Stimulated activated effector memory CD8-positive, alpha-beta T cell treated with anti-CD3 and anti-CD28 coated beads, Interleukin-12 subunit alpha, Interleukin-12 subunit beta, amount 100 ng/mL, for 72 hours (primary cell): ENCODE data around the gene NDUFA1.
A peak's percentile ranks its signal among the peaks of the same experiment; 100 is the strongest.
"Not testable (repeated sequence)": the region's sequence is repeated elsewhere in the genome, so short reads cannot be mapped to it uniquely, and the experiment has no call there.

Experiments used
- ATAC-seq: fragments of 150-1000 bp; cut with Tn5 transposase; 2 replicates; pipeline ENCODE4 v1.10.0; 2021
- DNase-seq, 2 donors: peaks; one replicate each; pipeline ENCODE4 v3.0.0; 2021 to 2022; ENCODE audit warnings: low spot score in 2 of 2
- H3K27ac Mint-ChIP-seq: one replicate; pipeline ENCODE4 v1.8.0; 2022; ENCODE audit warnings: mild to moderate bottlenecking, mixed read lengths
- H3K36me3 Mint-ChIP-seq: one replicate; pipeline ENCODE4 v1.8.0; 2022; ENCODE audit warnings: mild to moderate bottlenecking, mixed read lengths
- H3K4me1 Mint-ChIP-seq: one replicate; pipeline ENCODE4 v1.8.0; 2022; ENCODE audit warnings: mixed read lengths
- H3K4me3 Mint-ChIP-seq: one replicate; pipeline ENCODE4 v1.8.0; 2022; ENCODE audit warnings: mild to moderate bottlenecking, mixed read lengths
- H3K9me3 Mint-ChIP-seq: one replicate; pipeline ENCODE4 v1.8.0; 2022; ENCODE audit warnings: mixed read lengths

The NDUFA1 gene

GRCh38 chrX:119871599-119872395, at the start of gene NDUFA1, which contains the start of gene RNF113A:
Gene NDUFA1, plus strand, starts transcription at chrX:119871832. Its CDS starts 80 bp downstream, at chrX:119871912.
Gene RNF113A, minus strand, starts transcription at chrX:119871733. Its CDS starts 120 bp downstream, at chrX:119871613.
- DNase-seq, result peak; percentile 56 to 87
- H3K9me3 Mint-ChIP-seq, result no peaks in the 10 kb centered on the region
- peak; percentile 97 for ATAC-seq
- H3K27ac Mint-ChIP-seq, result peak within 1 kb of the TSS; percentile 99
- peak within 1 kb of the TSS; percentile 98 for H3K4me3 Mint-ChIP-seq
- H3K4me1 Mint-ChIP-seq, result peaks cover 6% of the 10 kb centered on the region
- H3K36me3 Mint-ChIP-seq, result peaks cover 60% of the 10 kb centered on the region

GRCh38 chrX:119824221-119824620, 47.4 kb upstream of the NDUFA1 start:
- H3K27ac Mint-ChIP-seq, H3K9me3 Mint-ChIP-seq, DNase-seq, ATAC-seq, H3K4me1 Mint-ChIP-seq, H3K4me3 Mint-ChIP-seq: not testable (repeated sequence)
- peaks cover 10% of the 10 kb centered on the region for H3K36me3 Mint-ChIP-seq

- no peak overlapping the region for H3K27ac Mint-ChIP-seq
- no peaks in the 10 kb centered on the region for H3K9me3 Mint-ChIP-seq
- H3K4me1 Mint-ChIP-seq, result no peaks in the 10 kb centered on the region
- ATAC-seq (peak; percentile 83), DNase-seq (no peak)
- peaks cover 31% of the 10 kb centered on the region for H3K36me3 Mint-ChIP-seq
- no peak overlapping the region for H3K4me3 Mint-ChIP-seq
Measured at GRCh38 chrX:119826399-119826959, 45.2 kb upstream of the NDUFA1 start.

- DNase-seq (no peak), ATAC-seq (no peak)
- no peaks in the 10 kb centered on the region for H3K4me1 Mint-ChIP-seq
- peaks cover 35% of the 10 kb centered on the region for H3K36me3 Mint-ChIP-seq
- H3K27ac Mint-ChIP-seq, result no peak overlapping the region
- no peak overlapping the region for H3K4me3 Mint-ChIP-seq
- no peaks in the 10 kb centered on the region for H3K9me3 Mint-ChIP-seq
Measured at GRCh38 chrX:119828446-119828845, 43.2 kb upstream of the NDUFA1 start.

DNA sequence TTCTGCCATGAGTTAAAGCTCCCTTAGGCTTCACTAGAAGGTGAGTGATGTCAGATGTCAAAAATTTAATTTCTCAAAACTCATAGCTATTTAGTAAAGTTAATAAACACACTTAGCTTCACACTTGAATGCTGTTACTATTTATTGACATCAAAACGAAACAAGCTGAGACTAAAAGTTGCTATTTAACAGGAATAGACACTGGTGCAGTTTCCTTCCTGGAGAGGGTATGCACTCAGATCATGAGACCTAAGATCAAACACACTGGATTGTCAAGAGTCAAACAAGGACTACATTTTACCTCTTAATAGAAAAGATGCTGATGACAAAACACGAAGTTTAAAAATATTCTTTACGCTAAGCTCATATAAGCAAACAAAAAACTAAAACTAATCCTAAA, 37.7 kb upstream of the NDUFA1 start:
- Mint-ChIP-seq H3K36me3 (peaks cover 79% of the 10 kb centered on the region), H3K4me3 (no peak overlapping the region), H3K4me1 (no peaks in the 10 kb centered on the region), H3K27ac (no peak overlapping the region), H3K9me3 (no peaks in the 10 kb centered on the region)
- no peak for ATAC-seq
- DNase-seq, result no peak

- Mint-ChIP-seq H3K4me3 (peak within 1 kb of the TSS; percentile 98), H3K9me3 (no peaks in the 10 kb centered on the region), H3K36me3 (peaks cover 43% of the 10 kb centered on the region), H3K4me1 (peaks cover 13% of the 10 kb centered on the region), H3K27ac (peak within 1 kb of the TSS; percentile 98)
- peak; percentile 72 to 91 for DNase-seq
- ATAC-seq, result peak; percentile 98
Measured at GRCh38 chrX:119852382-119853353, 19.0 kb upstream of the NDUFA1 start, which contains the start of gene UPF3B. Gene UPF3B, minus strand, starts transcription at chrX:119852963. Its CDS starts 35 bp downstream, at chrX:119852928.

GRCh38 chrX:119853444-119853843, 18.2 kb upstream of the NDUFA1 start:
- Mint-ChIP-seq H3K9me3 (no peaks in the 10 kb centered on the region), H3K4me3 (peak overlapping the region; percentile 98), H3K4me1 (peaks cover 13% of the 10 kb centered on the region), H3K27ac (peak overlapping the region; percentile 98), H3K36me3 (peaks cover 37% of the 10 kb centered on the region)
- no peak for DNase-seq
- ATAC-seq, result no peak

GRCh38 chrX:119870626-119871131, 953 bp upstream of the NDUFA1 start:
- Mint-ChIP-seq H3K36me3 (peaks cover 49% of the 10 kb centered on the region), H3K27ac (peak overlapping the region; percentile 99), H3K4me1 (peaks cover 6% of the 10 kb centered on the region), H3K9me3 (no peaks in the 10 kb centered on the region), H3K4me3 (peak overlapping the region; percentile 98)
- peak; percentile 31 for ATAC-seq
- DNase-seq, result peak in 1 of 2 donors; percentile 53

DNA sequence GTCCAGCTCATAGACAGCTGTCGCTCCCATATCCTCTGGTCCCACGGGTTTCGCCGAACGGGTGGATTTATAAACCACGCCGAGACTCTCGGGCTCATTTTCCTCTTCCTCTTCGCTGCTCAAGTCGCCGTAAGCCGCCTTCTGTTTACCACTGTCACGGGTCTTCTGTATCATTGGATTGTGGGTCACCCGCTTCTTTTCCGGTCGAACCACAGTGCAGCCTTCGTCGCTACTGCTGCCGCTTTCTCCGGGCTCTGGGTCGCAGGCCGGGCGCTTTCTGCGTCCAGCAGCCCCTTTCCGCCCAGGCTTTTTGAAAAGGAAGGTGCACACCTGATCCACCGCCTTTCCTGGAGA, 410 bp upstream of the NDUFA1 start:
- no peaks in the 10 kb centered on the region for H3K9me3 Mint-ChIP-seq
- H3K27ac Mint-ChIP-seq, result peak overlapping the region; percentile 99
- peak overlapping the region; percentile 98 for H3K4me3 Mint-ChIP-seq
- H3K4me1 Mint-ChIP-seq, result peaks cover 6% of the 10 kb centered on the region
- DNase-seq, result no peak
- H3K36me3 Mint-ChIP-seq, result peaks cover 54% of the 10 kb centered on the region
- peak; percentile 70 for ATAC-seq

- H3K4me1 Mint-ChIP-seq, result peaks cover 12% of the 10 kb centered on the region
- H3K9me3 Mint-ChIP-seq, result no peaks in the 10 kb centered on the region
- peaks cover 54% of the 10 kb centered on the region for H3K36me3 Mint-ChIP-seq
- DNase-seq (no peak), ATAC-seq (no peak)
- no peak overlapping the region for H3K27ac Mint-ChIP-seq
- no peak overlapping the region for H3K4me3 Mint-ChIP-seq
Measured at GRCh38 chrX:119878740-119879139, 7.1 kb downstream of the NDUFA1 start.

GRCh38 chrX:119880076-119880475, 8.4 kb downstream of the NDUFA1 start:
- Mint-ChIP-seq H3K4me3 (no peak overlapping the region), H3K4me1 (peaks cover 12% of the 10 kb centered on the region), H3K27ac (peak overlapping the region; percentile 4), H3K36me3 (peaks cover 41% of the 10 kb centered on the region), H3K9me3 (no peaks in the 10 kb centered on the region)
- DNase-seq (no peak), ATAC-seq (no peak)

GRCh38 chrX:119880552-119881437, 9.2 kb downstream of the NDUFA1 start:
- Mint-ChIP-seq H3K27ac (peak overlapping the region; percentile 4), H3K36me3 (peaks cover 35% of the 10 kb centered on the region), H3K4me1 (peaks cover 12% of the 10 kb centered on the region), H3K4me3 (no peak overlapping the region), H3K9me3 (no peaks in the 10 kb centered on the region)
- peak in 1 of 2 donors; percentile 50 for DNase-seq
- peak; percentile 82 for ATAC-seq

GRCh38 chrX:119885554-119886428, 14.2 kb downstream of the NDUFA1 start:
- Mint-ChIP-seq H3K4me1 (peaks cover 6% of the 10 kb centered on the region), H3K4me3 (peak overlapping the region; percentile 20), H3K9me3 (no peaks in the 10 kb centered on the region), H3K27ac (no peak overlapping the region), H3K36me3 (no peaks in the 10 kb centered on the region)
- peak; percentile 57 for ATAC-seq
- DNase-seq, result no peak
